BJ (cell line): ENCODE measurements around the gene TNPO1. TPM values are rescaled to one million over a fixed set of nuclear protein-coding genes. Genes with fewer than 3 reads are reported as not detected.
"Not testable (repeated sequence)": the region's sequence is repeated elsewhere in the genome, so short reads cannot be mapped to it uniquely, and the experiment has no call there.

ENCODE experiments used
- CTCF ChIA-PET: fragments of 350-600 bp; formaldehyde crosslinking; extraction: SDS; loops from one replicate; lab custom pipeline; 2021; ENCODE audit warnings: antibody characterized with exemption, inconsistent platforms; lab: Yijun Ruan, JAX
- POLR2A ChIA-PET: fragments of 300-600 bp; sonication (Branson Sonifier 250); formaldehyde crosslinking; extraction: SDS; loops from one replicate; lab custom pipeline; 2021; ENCODE audit warnings: antibody characterized with exemption; lab: Charles Lee
- DNase-seq: peaks from one replicate; pipeline ENCODE4 v3.0.0-alpha.2; 2011; ENCODE audit warnings: low read depth
- H3K27me3 ChIP-seq: 2 replicates; pipeline ENCODE4 v1.6.0; 2011; ENCODE audit warnings: low read length; ENCODE audit not compliant: control insufficient read depth, insufficient read depth
- H3K36me3 ChIP-seq: 2 replicates; pipeline ENCODE4 v1.5.1; 2011; ENCODE audit warnings: low read length; ENCODE audit not compliant: control insufficient read depth, insufficient read depth
- H3K4me3 ChIP-seq: 2 replicates; pipeline ENCODE4 v1.5.1; 2011; ENCODE audit warnings: low read depth, mild to moderate bottlenecking, control low read depth, low read length
- CTCF ChIP-seq: IDR thresholded peaks from 2 replicates; pipeline ENCODE4 v1.5.1; 2011; ENCODE audit warnings: low read depth, mild to moderate bottlenecking, control low read depth, inconsistent platforms, low read length, moderate library complexity; ENCODE audit not compliant: insufficient read depth
- polyA plus RNA-seq: library from polyadenylated mRNA; depleted of rRNA; stranded (reverse); fragments of >200 nt; gene quantifications from 2 replicates; pipeline ENCODE4 v1.2.3, GENCODE V29; 2011

The TNPO1 gene
- polyA plus RNA-seq, 1 experiment, result 49.6 TPM

GRCh38 chr5:72925336-72926010 lies 109.0 kb downstream of the TNPO1 start:
- DNase-seq, result no peak
- TF ChIP-seq CTCF, result no peak
- Histone ChIP-seq H3K27me3 (no peaks in the 10 kb centered on the region), H3K36me3 (no peaks in the 10 kb centered on the region), H3K4me3 (no peak overlapping the region)
- ChIA-PET CTCF (no interaction called here), POLR2A (no interaction called here)

- H3K36me3 ChIP-seq, H3K4me3 ChIP-seq, POLR2A ChIA-PET, DNase-seq, CTCF ChIA-PET, H3K27me3 ChIP-seq: not testable (repeated sequence)
These were observed 116.2 kb downstream of the TNPO1 start for GRCh38 chr5:72932686-72933085.

DNA sequence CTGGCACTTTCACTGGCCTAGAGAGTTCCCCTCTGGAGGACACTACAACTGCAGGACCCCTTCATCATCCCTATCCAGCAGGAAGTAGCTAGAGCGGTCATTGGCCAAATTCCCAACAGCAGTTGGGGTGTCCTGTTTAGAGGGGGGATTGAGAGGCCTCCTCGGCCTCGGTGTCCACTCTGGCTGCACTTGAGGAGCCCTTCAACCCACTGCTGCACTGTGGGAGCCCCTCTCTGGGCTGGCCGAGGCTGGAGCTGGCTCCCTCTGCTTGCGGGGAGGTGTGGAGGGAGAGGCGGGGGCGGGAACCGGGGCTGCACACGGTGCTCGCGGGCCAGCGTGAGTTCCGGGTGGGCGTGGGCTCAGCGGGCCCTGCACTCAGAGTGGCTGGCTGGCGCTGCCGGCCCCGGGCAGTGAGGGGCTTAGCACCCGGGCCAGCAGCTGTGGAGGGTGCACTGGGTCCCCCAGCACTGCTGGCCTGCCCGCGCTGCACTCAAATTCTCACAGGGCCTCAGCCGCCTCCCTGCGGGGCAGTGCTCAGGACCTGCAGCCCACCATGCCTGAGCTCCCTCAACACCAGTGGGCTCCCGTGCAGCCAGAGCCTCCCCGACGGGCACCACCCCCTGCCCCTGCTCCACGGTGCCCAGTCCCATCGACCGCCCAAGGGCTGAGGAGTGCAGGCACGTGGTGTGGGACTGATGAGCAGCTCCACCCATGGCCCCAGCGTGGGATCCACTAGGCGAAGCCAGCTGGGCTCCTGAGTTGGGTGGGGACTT lies 118.7 kb downstream of the TNPO1 start:
- POLR2A ChIA-PET, H3K27me3 ChIP-seq, H3K4me3 ChIP-seq, DNase-seq, H3K36me3 ChIP-seq: not testable (repeated sequence)
- CTCF ChIA-PET, result interaction anchor here (0.8 kb wide), 1 partner anchor 8 kb away, joined by 4 read pairs; no protein-coding TSS in a partner anchor

GRCh38 chr5:72936893-72937292 lies 120.4 kb downstream of the TNPO1 start:
- CTCF ChIA-PET, result interaction anchor here (1.3 to 1.4 kb wide), 2 partner anchors 15 to 18 kb away, joined by 3 to 4 read pairs; partner anchors contain the start of gene FCHO2
- Histone ChIP-seq H3K4me3 (no peak overlapping the region), H3K27me3 (no peaks in the 10 kb centered on the region), H3K36me3 (no peaks in the 10 kb centered on the region)
- DNase-seq, result no peak
- POLR2A ChIA-PET, result no interaction called here
- no peak for TF ChIP-seq CTCF

- no peak for TF ChIP-seq CTCF
- CTCF ChIA-PET, result interaction anchor here (1.5 kb wide), 1 partner anchor 9 kb away, joined by 3 read pairs; no protein-coding TSS in a partner anchor
- Histone ChIP-seq H3K4me3 (no peak overlapping the region), H3K27me3 (no peaks in the 10 kb centered on the region), H3K36me3 (no peaks in the 10 kb centered on the region)
- POLR2A ChIA-PET, result interaction anchor here (0.6 kb wide), 1 partner anchor 14 kb away, joined by 4 read pairs; no protein-coding TSS in a partner anchor
- DNase-seq, result no peak
These were observed 121.1 kb downstream of the TNPO1 start for GRCh38 chr5:72937517-72938061.

DNA sequence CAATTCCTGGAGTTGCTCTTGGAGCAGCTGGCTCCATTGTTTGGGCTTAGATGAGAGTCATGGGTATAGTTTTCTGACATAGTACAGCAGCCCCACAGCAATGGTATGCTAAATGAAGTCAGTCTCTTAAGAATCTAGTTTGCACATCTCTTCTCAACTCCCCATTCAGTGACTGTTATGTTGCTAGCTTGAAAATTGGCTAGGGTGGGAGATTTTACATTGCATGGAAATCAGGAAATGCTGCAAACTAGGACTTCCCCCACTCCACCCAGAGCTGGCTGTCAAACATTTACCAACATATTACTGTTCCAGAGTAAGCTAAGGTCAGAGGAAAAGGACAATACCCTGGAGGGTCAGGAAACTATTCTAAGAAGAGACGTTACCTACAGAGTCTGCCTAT lies 121.7 kb downstream of the TNPO1 start:
- no peak for TF ChIP-seq CTCF
- no peak overlapping the region for H3K4me3 ChIP-seq
- DNase-seq, result no peak
- ChIA-PET POLR2A (interaction anchor here (0.6 kb wide), 1 partner anchor 13 kb away, joined by 4 read pairs; no protein-coding TSS in a partner anchor), CTCF (interaction anchor here (1.5 kb wide), 1 partner anchor 9 kb away, joined by 3 read pairs; no protein-coding TSS in a partner anchor)
- H3K36me3 ChIP-seq, result no peaks in the 10 kb centered on the region
- no peaks in the 10 kb centered on the region for H3K27me3 ChIP-seq
